Activated naive CD4-positive, alpha-beta T cell treated with anti-CD3 and anti-CD28 coated beads, Interleukin-2, amount 50 U/mL, for 72 hours (primary cell): Measurements from ENCODE around the gene NUP62. TPM values are rescaled to one million over a fixed set of nuclear protein-coding genes. Genes with fewer than 3 reads are reported as not detected.

Experiments used
- ATAC-seq, 2 donors: fragments of 150-1000 bp; cut with Tn5 transposase; 2 replicates each; pipeline ENCODE4 v1.10.0; 2021; ENCODE audit warnings: mild to moderate bottlenecking in 2 of 2, moderate library complexity in 2 of 2
- DNase-seq, 2 donors: peaks; one replicate each; pipeline ENCODE4 v3.0.0; 2021 to 2022; ENCODE audit warnings: low spot score in 2 of 2
- H3K27ac Mint-ChIP-seq, 2 donors: one replicate each; pipeline ENCODE4 v1.8.0; 2022; ENCODE audit warnings: mild to moderate bottlenecking in 2 of 2, mixed read lengths in 2 of 2
- H3K36me3 Mint-ChIP-seq, 2 donors: one replicate each; pipeline ENCODE4 v1.8.0; 2022; ENCODE audit warnings: mixed read lengths in 2 of 2
- H3K9me3 Mint-ChIP-seq, 2 donors: one replicate each; pipeline ENCODE4 v1.8.0; 2022; ENCODE audit warnings: mixed read lengths in 2 of 2
- total RNA-seq, 2 donors: library from RNA; stranded (reverse); gene quantifications; one replicate each; pipeline ENCODE4 v1.2.3, GENCODE V29; 2022

The NUP62 gene
- total RNA-seq, 2 donors from 2014 or later: 82.5 to 109 TPM

- ATAC-seq: no peak
- Mint-ChIP-seq H3K36me3 (peaks cover 5 to 18% of the 10 kb centered on the region in 2 donors), H3K27ac (no peak overlapping the region), H3K9me3 (no peaks in the 10 kb centered on the region)
- DNase-seq: no peak
Observed at GRCh38 chr19:49884109-49884508, 45.2 kb downstream of the NUP62 start.

GRCh38 chr19:49883094-49883493 is 46.2 kb downstream of the NUP62 start:
- H3K36me3 Mint-ChIP-seq: peaks cover 5 to 24% of the 10 kb centered on the region in 2 donors
- ATAC-seq: no peak
- DNase-seq: no peak
- H3K9me3 Mint-ChIP-seq: no peaks in the 10 kb centered on the region
- peak overlapping the region in 1 of 2 donors; percentile 4 for H3K27ac Mint-ChIP-seq

GRCh38 chr19:49882643-49883042 is 46.7 kb downstream of the NUP62 start:
- Mint-ChIP-seq H3K36me3 (peaks cover 5 to 27% of the 10 kb centered on the region in 2 donors), H3K9me3 (no peaks in the 10 kb centered on the region), H3K27ac (no peak overlapping the region)
- DNase-seq: no peak
- no peak for ATAC-seq

GRCh38 chr19:49881672-49882394 is 47.5 kb downstream of the NUP62 start:
- no peak for ATAC-seq
- DNase-seq: no peak
- Mint-ChIP-seq H3K27ac (no peak overlapping the region), H3K36me3 (peaks cover 5 to 27% of the 10 kb centered on the region in 2 donors), H3K9me3 (no peaks in the 10 kb centered on the region)

- Mint-ChIP-seq H3K9me3 (no peaks in the 10 kb centered on the region), H3K27ac (no peak overlapping the region), H3K36me3 (peaks cover 5 to 27% of the 10 kb centered on the region in 2 donors)
- DNase-seq (no peak), ATAC-seq (no peak)
Observed at GRCh38 chr19:49881186-49881585, 48.1 kb downstream of the NUP62 start.

- Mint-ChIP-seq H3K27ac (peak overlapping the region in 1 of 2 donors; percentile 44), H3K9me3 (no peaks in the 10 kb centered on the region), H3K36me3 (peaks cover 2 to 27% of the 10 kb centered on the region in 2 donors)
- DNase-seq (no peak), ATAC-seq (no peak)
Observed at GRCh38 chr19:49880162-49880869, 49.0 kb downstream of the NUP62 start.

GRCh38 chr19:49879243-49879963 is 49.9 kb downstream of the NUP62 start:
- H3K36me3 Mint-ChIP-seq: peaks cover 0 to 27% of the 10 kb centered on the region in 2 donors
- ATAC-seq: no peak
- peak overlapping the region in 1 of 2 donors; percentile 40 for H3K27ac Mint-ChIP-seq
- H3K9me3 Mint-ChIP-seq: no peaks in the 10 kb centered on the region
- no peak for DNase-seq

GRCh38 chr19:49878744-49879070 is 50.6 kb downstream of the NUP62 start:
- H3K27ac Mint-ChIP-seq: peak overlapping the region in 1 of 2 donors; percentile 50
- peaks cover 0 to 27% of the 10 kb centered on the region in 2 donors for H3K36me3 Mint-ChIP-seq
- ATAC-seq (no peak), DNase-seq (no peak)
- H3K9me3 Mint-ChIP-seq: no peaks in the 10 kb centered on the region

GRCh38 chr19:49877879-49878743 is 51.2 kb downstream of the NUP62 start:
- peaks cover 0 to 22% of the 10 kb centered on the region in 2 donors for H3K36me3 Mint-ChIP-seq
- H3K27ac Mint-ChIP-seq: no peak overlapping the region

GRCh38 chr19:49877020-49877878 is 52.1 kb downstream of the NUP62 start, which contains the start of the genes AKT1S1 and TBC1D17:
Gene AKT1S1, minus strand, starts transcription at chr19:49877355. Its CDS starts 4,060 bp downstream, at chr19:49873295.
Gene TBC1D17, plus strand, starts transcription at chr19:49877702. Its CDS starts 22 bp downstream, at chr19:49877724.
- H3K27ac Mint-ChIP-seq: no peak within 1 kb of the TSS
- peak; percentile 94 to 100 for DNase-seq

More at GRCh38 chr19:49877879-49878743, 51.2 kb downstream of the NUP62 start:
- DNase-seq (peak; percentile 98 to 99), ATAC-seq (peak; percentile 77 to 82)
- H3K9me3 Mint-ChIP-seq: no peaks in the 10 kb centered on the region

GRCh38 chr19:49876422-49877019 is 52.8 kb downstream of the NUP62 start:
- ATAC-seq (peak; percentile 58 to 65), DNase-seq (peak; percentile 98)
- H3K9me3 Mint-ChIP-seq: no peaks in the 10 kb centered on the region
- H3K27ac Mint-ChIP-seq: no peak overlapping the region
- H3K36me3 Mint-ChIP-seq: peaks cover 0 to 13% of the 10 kb centered on the region in 2 donors

More at GRCh38 chr19:49877020-49877878, 52.1 kb downstream of the NUP62 start, which contains the start of the genes AKT1S1 and TBC1D17:
- Mint-ChIP-seq H3K36me3 (peaks cover 0 to 18% of the 10 kb centered on the region in 2 donors), H3K9me3 (no peaks in the 10 kb centered on the region)
- ATAC-seq: peak; percentile 78 to 79

- Mint-ChIP-seq H3K9me3 (no peaks in the 10 kb centered on the region), H3K27ac (no peak overlapping the region), H3K36me3 (peaks cover 0 to 10% of the 10 kb centered on the region in 2 donors)
- DNase-seq: peak in 1 of 2 donors; percentile 60
- ATAC-seq: no peak
Observed at GRCh38 chr19:49875857-49876421, 53.4 kb downstream of the NUP62 start.

GRCh38 chr19:49875177-49875576 is 54.1 kb downstream of the NUP62 start:
- Mint-ChIP-seq H3K36me3 (peaks cover 0 to 10% of the 10 kb centered on the region in 2 donors), H3K9me3 (no peaks in the 10 kb centered on the region), H3K27ac (no peak overlapping the region)
- DNase-seq (no peak), ATAC-seq (no peak)

GRCh38 chr19:49874503-49875157 is 54.7 kb downstream of the NUP62 start:
- ATAC-seq (no peak), DNase-seq (no peak)
- H3K36me3 Mint-ChIP-seq: peaks cover 0 to 10% of the 10 kb centered on the region in 2 donors
- no peak overlapping the region for H3K27ac Mint-ChIP-seq
- no peaks in the 10 kb centered on the region for H3K9me3 Mint-ChIP-seq
